ENCODE data around the gene SEL1L.
A peak's percentile ranks its signal among the peaks of the same experiment; 100 is the strongest.

Gene SEL1L

DNA sequence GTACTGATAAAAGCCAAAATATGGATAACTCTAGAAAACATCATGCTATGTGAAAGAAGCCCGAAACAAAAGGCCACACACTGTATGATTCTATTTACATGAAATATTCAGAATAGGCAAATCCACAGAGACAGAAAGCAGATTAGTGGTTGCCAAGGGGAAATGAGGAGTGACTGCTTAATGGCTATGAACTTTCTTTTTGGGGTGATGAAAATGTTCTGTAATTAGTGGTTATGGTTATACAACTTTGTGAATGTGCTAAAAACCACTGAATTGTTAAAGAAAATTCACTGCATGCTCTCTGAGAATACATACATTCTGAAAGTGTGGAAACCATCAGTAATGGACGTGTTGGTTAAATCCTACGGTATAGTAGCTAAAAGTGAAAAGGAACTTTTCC, 93.6 kb downstream of the SEL1L start:
- no peak overlapping the region for H3K4me3 ChIP-seq (ENCODE audit: low read depth, low read length)
- TF ChIP-seq, protein P1, sequence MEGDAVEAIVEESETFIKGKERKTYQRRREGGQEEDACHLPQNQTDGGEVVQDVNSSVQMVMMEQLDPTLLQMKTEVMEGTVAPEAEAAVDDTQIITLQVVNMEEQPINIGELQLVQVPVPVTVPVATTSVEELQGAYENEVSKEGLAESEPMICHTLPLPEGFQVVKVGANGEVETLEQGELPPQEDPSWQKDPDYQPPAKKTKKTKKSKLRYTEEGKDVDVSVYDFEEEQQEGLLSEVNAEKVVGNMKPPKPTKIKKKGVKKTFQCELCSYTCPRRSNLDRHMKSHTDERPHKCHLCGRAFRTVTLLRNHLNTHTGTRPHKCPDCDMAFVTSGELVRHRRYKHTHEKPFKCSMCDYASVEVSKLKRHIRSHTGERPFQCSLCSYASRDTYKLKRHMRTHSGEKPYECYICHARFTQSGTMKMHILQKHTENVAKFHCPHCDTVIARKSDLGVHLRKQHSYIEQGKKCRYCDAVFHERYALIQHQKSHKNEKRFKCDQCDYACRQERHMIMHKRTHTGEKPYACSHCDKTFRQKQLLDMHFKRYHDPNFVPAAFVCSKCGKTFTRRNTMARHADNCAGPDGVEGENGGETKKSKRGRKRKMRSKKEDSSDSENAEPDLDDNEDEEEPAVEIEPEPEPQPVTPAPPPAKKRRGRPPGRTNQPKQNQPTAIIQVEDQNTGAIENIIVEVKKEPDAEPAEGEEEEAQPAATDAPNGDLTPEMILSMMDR (IDR thresholded peaks at IDR 0.05; ENCODE audit: low read depth, low read length, missing control alignments), result no peak
- in situ Hi-C loops (cut with HindIII; ENCODE audit: low sequenced_read_pairs), result no loop called here
- no peak for DNase-seq (ENCODE audit: low read depth)

- in situ Hi-C loops (cut with HindIII; ENCODE audit: low sequenced_read_pairs), result no loop called here
- no peak for DNase-seq (ENCODE audit: low read depth)
- H3K4me3 ChIP-seq (ENCODE audit: low read depth, low read length), result no peak overlapping the region
- TF ChIP-seq, protein P1 (IDR thresholded peaks at IDR 0.05; ENCODE audit: low read depth, low read length, missing control alignments), result no peak
Observed at GRCh38 chr14:81437244-81437643, 96.4 kb downstream of the SEL1L start.

DNA sequence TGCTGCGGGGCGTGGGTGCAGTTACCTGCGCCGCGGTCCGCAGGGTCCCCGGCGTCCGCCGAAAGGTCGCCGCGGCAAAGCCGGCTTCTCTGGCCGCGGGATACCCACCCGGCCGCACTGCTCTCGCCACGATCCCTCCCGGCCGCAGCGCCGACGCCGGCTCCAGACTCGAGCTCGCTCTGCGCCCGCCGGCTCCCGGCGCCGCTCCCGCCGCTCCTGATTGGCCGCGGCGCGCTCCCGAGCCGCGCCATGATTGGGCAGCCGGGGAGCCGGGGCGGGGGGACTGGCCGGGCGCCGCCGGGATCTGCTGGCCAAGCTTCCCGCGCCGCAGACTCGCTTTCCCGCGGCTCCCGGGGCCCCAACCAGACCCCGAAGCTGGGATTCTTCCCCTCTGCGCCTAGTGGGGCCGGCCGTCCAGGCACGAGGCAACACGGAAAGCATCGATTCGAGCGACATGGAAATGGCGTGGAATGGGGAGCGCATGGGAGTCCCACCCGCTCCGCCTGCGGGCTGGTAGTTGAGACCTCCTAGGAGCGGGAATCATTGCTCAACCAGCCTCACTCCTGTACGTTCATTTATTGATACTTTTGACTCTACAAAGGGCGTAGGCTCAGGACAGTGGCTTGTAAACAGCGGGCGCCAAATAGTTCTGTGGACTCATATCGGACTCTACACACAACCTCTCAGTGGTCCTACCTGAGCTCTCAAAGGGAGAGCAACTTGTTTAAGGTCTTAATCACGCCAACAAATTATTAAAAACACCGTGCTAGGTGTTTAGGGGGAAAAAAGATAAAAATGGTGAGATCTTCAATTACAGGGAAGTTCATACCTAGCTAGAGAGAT, 97.1 kb downstream of the SEL1L start:
- in situ Hi-C loops (cut with HindIII; ENCODE audit: low sequenced_read_pairs), result no loop called here
- TF ChIP-seq, protein P1 (IDR thresholded peaks at IDR 0.05; ENCODE audit: low read depth, low read length, missing control alignments), result no peak
- DNase-seq (ENCODE audit: low read depth), result no peak

GRCh38 chr14:81435391-81436295, 98.0 kb downstream of the SEL1L start:
- TF ChIP-seq, protein P1 (IDR thresholded peaks at IDR 0.05; ENCODE audit: low read depth, low read length, missing control alignments), result no peak
- no peak for DNase-seq (ENCODE audit: low read depth)
- in situ Hi-C loops (cut with HindIII; ENCODE audit: low sequenced_read_pairs), result no loop called here
- peak overlapping the region; percentile 53 for H3K4me3 ChIP-seq (ENCODE audit: low read depth, low read length)

More for the DNA sequence above, 97.1 kb downstream of the SEL1L start:
- peak overlapping the region; percentile 53 for H3K4me3 ChIP-seq (ENCODE audit: low read depth, low read length)

DNA sequence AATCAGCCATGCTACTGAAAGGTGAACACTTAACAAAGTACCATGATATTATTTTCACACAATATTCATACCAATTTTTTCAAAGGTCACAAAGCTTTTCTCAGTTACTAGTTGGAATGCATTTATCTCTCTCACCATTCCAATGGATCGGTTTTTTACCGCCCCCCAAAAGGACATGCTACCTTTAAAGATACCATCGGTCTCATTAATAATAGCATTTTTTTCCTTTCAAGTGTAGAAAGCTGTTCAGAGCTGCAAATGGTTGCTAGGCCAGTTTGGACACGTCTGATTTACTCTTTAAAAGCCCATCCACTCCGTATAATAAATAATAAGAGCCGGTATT, 98.6 kb downstream of the SEL1L start:
- DNase-seq (ENCODE audit: low read depth), result no peak
- H3K4me3 ChIP-seq (ENCODE audit: low read depth, low read length), result peak overlapping the region; percentile 53
- TF ChIP-seq, protein P1 (IDR thresholded peaks at IDR 0.05; ENCODE audit: low read depth, low read length, missing control alignments), result no peak
- in situ Hi-C loops (cut with HindIII; ENCODE audit: low sequenced_read_pairs), result no loop called here

- no peak for DNase-seq (ENCODE audit: low read depth)
- TF ChIP-seq, protein P1 (IDR thresholded peaks at IDR 0.05; ENCODE audit: low read depth, low read length, missing control alignments), result no peak
- in situ Hi-C loops (cut with HindIII; ENCODE audit: low sequenced_read_pairs), result no loop called here
- peak overlapping the region; percentile 53 for H3K4me3 ChIP-seq (ENCODE audit: low read depth, low read length)
Observed at GRCh38 chr14:81434230-81434629, 99.4 kb downstream of the SEL1L start.
